Embryonic facial prominence (tissue), 1 donor: ENCODE data around the gene KANTR.
"Not testable (repeated sequence)": the region's sequence is repeated elsewhere in the genome, so short reads cannot be mapped to it uniquely, and the experiment has no call there.

Experiments used
- DNase-seq: peaks from one replicate; pipeline ENCODE4 v3.0.0-alpha.2; 2016; ENCODE audit errors: extremely low spot score

The KANTR gene

GRCh38 chrX:53128097-53128749 lies 34.3 kb downstream of the KANTR start:
- DNase-seq, result no peak

DNA sequence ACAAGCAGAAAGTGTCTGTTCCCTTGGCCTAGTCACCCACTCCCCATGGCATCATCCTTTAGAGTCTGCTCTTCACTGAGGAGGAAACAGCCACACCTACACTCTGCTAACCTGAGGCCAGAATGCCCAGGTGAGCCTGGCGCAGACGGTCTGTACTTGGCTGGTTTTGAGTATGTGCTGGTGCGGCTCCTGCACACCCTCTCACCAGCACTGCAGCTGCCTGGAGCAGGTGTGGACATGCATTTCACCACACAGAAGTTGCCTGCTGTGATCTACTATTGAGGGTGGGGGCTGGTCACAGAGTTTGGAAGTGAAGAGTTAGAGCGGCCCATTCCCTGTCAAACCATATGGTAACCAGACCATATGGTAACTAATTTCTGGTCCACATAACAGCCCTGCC lies 39.5 kb downstream of the KANTR start:
- no peak for DNase-seq

DNA sequence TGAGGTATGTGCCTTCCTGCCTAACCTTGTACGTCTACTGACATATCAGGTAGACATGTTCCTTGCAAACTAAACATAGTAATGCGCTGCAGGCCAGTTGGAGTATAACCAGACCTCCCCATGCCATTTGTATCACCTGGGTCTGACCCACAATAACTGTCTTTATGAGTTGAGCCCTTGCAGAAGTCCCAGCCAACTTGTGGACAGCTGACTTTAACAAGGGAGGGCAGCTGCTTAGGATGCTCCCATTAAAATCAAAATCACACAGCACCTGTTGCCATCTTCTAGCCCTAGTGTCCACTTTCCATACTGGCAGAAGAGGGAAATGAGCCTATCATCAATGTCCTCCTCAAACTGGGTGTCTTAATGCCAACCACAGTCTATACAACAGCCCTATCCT lies 41.6 kb downstream of the KANTR start:
- DNase-seq, result no peak

DNA sequence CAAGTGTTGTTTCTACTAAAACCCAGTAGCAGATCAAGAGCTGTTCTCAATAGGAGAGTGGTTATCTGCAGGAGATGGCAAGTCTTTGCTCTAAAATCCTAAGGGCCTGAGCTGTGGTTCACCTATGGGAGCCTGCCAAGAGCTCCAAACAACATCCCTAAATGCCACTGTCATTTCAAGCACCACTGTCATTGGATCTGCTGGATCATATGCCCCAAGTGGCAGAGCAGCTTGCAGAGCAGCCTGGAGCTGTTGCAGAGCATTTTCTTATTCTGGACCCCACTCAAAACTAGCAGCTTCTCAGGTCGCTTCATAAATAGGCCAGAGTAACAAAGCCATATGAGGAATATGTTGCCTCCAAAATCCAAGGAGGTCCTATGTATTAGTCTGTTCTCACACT lies 59.6 kb downstream of the KANTR start:
- DNase-seq, result no peak

- no peak for DNase-seq
These were observed 61.7 kb downstream of the KANTR start for GRCh38 chrX:53155512-53156206.

DNA sequence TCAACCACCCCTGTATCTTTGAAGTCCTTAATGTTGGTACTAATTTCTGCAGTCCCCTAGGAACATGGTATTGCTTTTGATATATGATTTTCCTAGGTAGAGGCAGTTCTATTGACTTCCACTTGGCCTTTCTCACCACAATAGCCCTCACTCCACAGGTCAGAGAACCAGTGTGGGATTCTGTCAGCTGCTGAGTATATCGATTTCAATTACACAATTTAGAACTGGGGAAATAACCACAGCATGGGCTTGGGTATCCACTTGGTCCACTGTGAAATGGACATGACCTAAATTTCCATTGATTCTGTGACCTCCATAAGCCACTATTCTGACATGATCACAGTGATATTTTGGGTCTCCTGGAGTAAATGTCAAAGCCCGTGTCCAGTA lies 62.3 kb downstream of the KANTR start:
- DNase-seq, result no peak

- DNase-seq, result no peak
These were observed 65.2 kb downstream of the KANTR start for GRCh38 chrX:53159184-53159583.

DNA sequence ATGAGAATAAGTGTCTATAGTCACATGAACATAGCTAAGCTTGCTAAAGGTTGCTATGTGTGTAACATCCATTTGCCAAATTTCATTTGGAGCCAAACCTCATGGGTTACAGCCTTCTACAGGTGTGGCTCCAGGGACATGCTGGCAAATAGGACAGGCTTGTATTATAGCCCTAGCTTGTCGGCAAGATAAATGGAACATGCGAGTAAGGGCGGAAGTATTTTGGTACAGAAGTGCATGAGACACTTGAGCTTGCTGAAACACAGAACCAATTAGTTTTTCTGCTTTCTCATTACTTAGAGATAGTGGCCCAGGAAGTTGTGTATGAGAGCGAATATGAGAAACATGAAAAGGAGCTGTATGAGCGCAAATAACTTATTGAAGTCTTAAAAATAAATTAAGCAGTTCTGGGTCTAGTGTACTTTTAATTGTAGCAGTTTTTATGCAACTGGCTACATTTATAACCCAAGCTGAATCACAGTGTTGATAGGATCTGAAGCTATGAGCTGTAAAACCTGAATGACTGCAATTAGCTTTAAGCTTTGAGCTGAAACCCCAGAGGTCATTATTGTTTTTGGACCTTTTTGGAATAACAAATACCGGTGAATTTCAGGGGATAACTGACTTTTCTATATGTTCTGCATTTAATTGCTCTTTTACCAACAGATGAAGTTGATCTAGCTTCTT lies 66.5 kb downstream of the KANTR start:
- DNase-seq, result no peak

- DNase-seq, result no peak
These were observed 69.5 kb downstream of the KANTR start for GRCh38 chrX:53163436-53163835.

- not testable (repeated sequence) for DNase-seq
These were observed 70.6 kb downstream of the KANTR start for GRCh38 chrX:53164566-53164965.

GRCh38 chrX:53166103-53166502 lies 72.2 kb downstream of the KANTR start:
- no peak for DNase-seq

- no peak for DNase-seq
These were observed 77.4 kb downstream of the KANTR start for GRCh38 chrX:53171356-53171755.
